WTC11 (cell line): ENCODE data around the gene ATRIP. TPM values are rescaled to one million over a fixed set of nuclear protein-coding genes. Genes with fewer than 3 reads are reported as not detected.

ENCODE experiments used
- ATAC-seq: fragments of 200-7000 bp; cut with Tn5 transposase; 2 replicates; pipeline ENCODE4 v1.10.0; 2021; ENCODE audit warnings: mild to moderate bottlenecking, moderate library complexity
- CTCF ChIA-PET: fragments of 300-600 bp; sonication (Branson Sonifier 250); formaldehyde crosslinking; loops from one replicate; lab custom pipeline; 2021; ENCODE audit warnings: antibody characterized with exemption; lab: Charles Lee
- POLR2A ChIA-PET: fragments of 350-600 bp; sonication (Branson Sonifier 250); formaldehyde crosslinking; loops from one replicate; lab custom pipeline; 2021; ENCODE audit warnings: antibody characterized with exemption; lab: Charles Lee
- DNase-seq: peaks from one replicate; pipeline ENCODE4 v3.0.0; 2021; ENCODE audit warnings: low spot score
- H3K27ac Mint-ChIP-seq: 2 replicates; pipeline ENCODE4 v1.8.0; 2021; ENCODE audit warnings: mixed read lengths
- H3K27me3 Mint-ChIP-seq: 2 replicates; pipeline ENCODE4 v1.8.0; 2021; ENCODE audit warnings: low read depth, mild to moderate bottlenecking, moderate library complexity, mixed read lengths
- H3K36me3 Mint-ChIP-seq: 2 replicates; pipeline ENCODE4 v1.8.0; 2021; ENCODE audit warnings: mixed read lengths
- H3K4me1 Mint-ChIP-seq: 2 replicates; pipeline ENCODE4 v1.8.0; 2022; ENCODE audit warnings: mixed read lengths
- H3K4me3 Mint-ChIP-seq: 2 replicates; pipeline ENCODE4 v1.8.0; 2021; ENCODE audit warnings: mild to moderate bottlenecking, moderate library complexity, mixed read lengths
- H3K9me3 Mint-ChIP-seq: 2 replicates; pipeline ENCODE4 v1.8.0; 2021; ENCODE audit warnings: mixed read lengths
- ARID4B ChIP-seq: sonication (generic); formaldehyde crosslinking; IDR thresholded peaks from 2 replicates; pipeline ENCODE4 v1.8.0; 2023; ENCODE audit warnings: missing genetic modification reagents, mild to moderate bottlenecking, borderline replicate concordance
- ATF2 ChIP-seq: sonication (generic); formaldehyde crosslinking; IDR thresholded peaks from 2 replicates; pipeline ENCODE4 v1.8.1; 2022; ENCODE audit warnings: low read depth, missing genetic modification reagents, borderline replicate concordance
- CDX4 ChIP-seq: fragments of 250-450 bp; sonication (Bioruptor Pico); IDR thresholded peaks from 2 replicates; pipeline ENCODE4 v1.9.0; 2021; ENCODE audit warnings: moderate library complexity, mild to moderate bottlenecking, inconsistent platforms, borderline replicate concordance
- FOXJ3 ChIP-seq: sonication (generic); formaldehyde crosslinking; IDR thresholded peaks from 2 replicates; pipeline ENCODE4 v1.9.0; 2021; ENCODE audit warnings: missing genetic modification reagents, mild to moderate bottlenecking, borderline replicate concordance
- FOXP1 ChIP-seq: sonication (generic); formaldehyde crosslinking; IDR thresholded peaks from 2 replicates; pipeline ENCODE4 v1.8.0; 2022; ENCODE audit warnings: missing genetic modification reagents, mild to moderate bottlenecking, moderate library complexity, borderline replicate concordance
- KAT7 ChIP-seq: sonication (generic); formaldehyde crosslinking; IDR thresholded peaks from 2 replicates; pipeline ENCODE4 v1.8.1; 2023; ENCODE audit warnings: missing genetic modification reagents, mild to moderate bottlenecking, borderline replicate concordance
- NR1H2 ChIP-seq: sonication (generic); formaldehyde crosslinking; IDR thresholded peaks from 2 replicates; pipeline ENCODE4 v1.9.0; 2021; ENCODE audit warnings: mild to moderate bottlenecking, moderate library complexity, missing genetic modification reagents
- NR3C1 ChIP-seq: sonication (generic); formaldehyde crosslinking; conservative IDR thresholded peaks from 2 replicates; pipeline ENCODE4 v1.8.1; 2023; ENCODE audit warnings: low read depth, mild to moderate bottlenecking, missing genetic modification reagents
- SMAD4 ChIP-seq: sonication (generic); formaldehyde crosslinking; IDR thresholded peaks from 2 replicates; pipeline ENCODE4 v1.8.0; 2022; ENCODE audit warnings: mild to moderate bottlenecking, missing genetic modification reagents
- TCF7 ChIP-seq: sonication (generic); formaldehyde crosslinking; IDR thresholded peaks from 2 replicates; pipeline ENCODE4 v1.8.0; 2022; ENCODE audit warnings: mild to moderate bottlenecking, low read depth, missing genetic modification reagents, moderate library complexity
- TP53 ChIP-seq: sonication (generic); formaldehyde crosslinking; IDR thresholded peaks from 2 replicates; pipeline ENCODE4 v1.8.1; 2023; ENCODE audit warnings: mild to moderate bottlenecking, missing genetic modification reagents
- ZNF263 ChIP-seq: sonication (generic); formaldehyde crosslinking; IDR thresholded peaks from 2 replicates; pipeline ENCODE4 v1.8.1; 2022; ENCODE audit warnings: low read depth, mild to moderate bottlenecking, moderate library complexity, missing genetic modification reagents
- ZNF281 ChIP-seq: sonication (generic); formaldehyde crosslinking; IDR thresholded peaks from 2 replicates; pipeline ENCODE4 v1.8.0; 2023; ENCODE audit warnings: mild to moderate bottlenecking, missing genetic modification reagents
- ZNF317 ChIP-seq: sonication (generic); formaldehyde crosslinking; IDR thresholded peaks from 2 replicates; pipeline ENCODE4 v1.8.1; 2023; ENCODE audit warnings: low read depth, mild to moderate bottlenecking, moderate library complexity, missing genetic modification reagents, borderline replicate concordance
- ZNF512 ChIP-seq: sonication (generic); formaldehyde crosslinking; IDR thresholded peaks from 2 replicates; pipeline ENCODE4 v1.8.1; 2022; ENCODE audit warnings: missing genetic modification reagents, borderline replicate concordance
- ZNF532 ChIP-seq: fragments of 250-450 bp; sonication (Bioruptor Pico); IDR thresholded peaks from 2 replicates; pipeline ENCODE4 v1.9.0; 2021; ENCODE audit warnings: mild to moderate bottlenecking, borderline replicate concordance
- total RNA-seq: library from RNA; stranded (reverse); gene quantifications from 3 replicates; pipeline ENCODE4 v1.2.3, GENCODE V29; 2021

ATRIP gene
- total RNA-seq, 1 experiment from 2014 or later = 18.2 TPM

GRCh38 chr3:48423241-48423882 lies 23.2 kb upstream of the ATRIP start (continued):
- TF ChIP-seq ARID4B (CRISPR knock-in tag) = no peak
- no peak for TF ChIP-seq FOXP1
- no peak for TF ChIP-seq ZNF512
- no peak for TF ChIP-seq ZNF281 (CRISPR knock-in tag)
- TF ChIP-seq CDX4 (CRISPR knock-in tag) = no peak

- DNase-seq = no peak
- H3K9me3 Mint-ChIP-seq = no peaks in the 10 kb centered on the region
- H3K36me3 Mint-ChIP-seq = no peaks in the 10 kb centered on the region; the same call in 1 of the 2 replicates
- H3K27ac Mint-ChIP-seq = peak overlapping the region; percentile 16; the same call in 1 of the 2 replicates
- POLR2A ChIA-PET = interaction anchor here (1.5 kb wide), 1 partner anchor 9 kb away, joined by 4 read pairs; no protein-coding TSS in a partner anchor
- H3K27me3 Mint-ChIP-seq = no peaks in the 10 kb centered on the region
- no peak for ATAC-seq
- H3K4me1 Mint-ChIP-seq = peaks cover 31% of the 10 kb centered on the region
- no peak overlapping the region for H3K4me3 Mint-ChIP-seq
- CTCF ChIA-PET = interaction anchor here (0.7 to 18.3 kb wide), 6 partner anchors 9 to 125 kb away, joined by 3 to 218 read pairs (median 8); partner anchors contain the start of genes ATRIP, CCDC51 and TMA7
- TF ChIP-seq ZNF263 (CRISPR knock-in tag) = no peak
- TF ChIP-seq CDX4 (CRISPR knock-in tag) = no peak
- TF ChIP-seq TCF7 = no peak
- no peak for TF ChIP-seq ZNF532
- no peak for TF ChIP-seq NR1H2 (CRISPR knock-in tag)
- no peak for TF ChIP-seq ZNF317
- TF ChIP-seq KAT7 (CRISPR knock-in tag) = no peak
- no peak for TF ChIP-seq TP53 (CRISPR knock-in tag)
- no peak for TF ChIP-seq ATF2 (CRISPR knock-in tag)
- TF ChIP-seq SMAD4 = no peak
- TF ChIP-seq NR3C1 (CRISPR knock-in tag) = no peak
- no peak for TF ChIP-seq FOXJ3 (CRISPR knock-in tag)
Observed at GRCh38 chr3:48423883-48424695, 22.4 kb upstream of the ATRIP start.
